ENCODE results near the gene EXT2. TPM values are rescaled to one million over a fixed set of nuclear protein-coding genes. Genes with fewer than 3 reads are reported as not detected.

The EXT2 gene
- total and polyA plus RNA-seq, 5 donors = 21.1 to 41.5 (median 34.0) TPM

- Histone ChIP-seq H3K4me1 (ENCODE audit: control insufficient read depth, insufficient read depth, low read length) (no peaks in the 10 kb centered on the region), H3K27ac (ENCODE audit: low read length) (no peak overlapping the region), H3K9me3 (ENCODE audit: control insufficient read depth, low read length) (no peaks in the 10 kb centered on the region), H3K27me3 (ENCODE audit: control insufficient read depth, insufficient read depth) (no peaks in the 10 kb centered on the region), H3K4me3 (ENCODE audit: low read length) (no peak overlapping the region)
- DNase-seq (no peak), ATAC-seq (no peak)
- intact Hi-C loops (cut with DNase I) = no loop called here
- WGBS = 63% methylated on average over 3 of the region's 3 CpGs
These were observed 109.9 kb downstream of the EXT2 start for GRCh38 chr11:44205352-44205751.

- ATAC-seq (no peak), DNase-seq (no peak)
- Histone ChIP-seq H3K4me3 (ENCODE audit: low read length) (no peak overlapping the region), H3K27me3 (ENCODE audit: control insufficient read depth, insufficient read depth) (no peaks in the 10 kb centered on the region), H3K4me1 (ENCODE audit: control insufficient read depth, insufficient read depth, low read length) (no peaks in the 10 kb centered on the region), H3K27ac (ENCODE audit: low read length) (no peak overlapping the region), H3K9me3 (ENCODE audit: control insufficient read depth, low read length) (no peaks in the 10 kb centered on the region)
- WGBS = 99% methylated on average over 2 of the region's 2 CpGs
- intact Hi-C loops (cut with DNase I) = no loop called here
These were observed 110.4 kb downstream of the EXT2 start for GRCh38 chr11:44205836-44206235.

GRCh38 chr11:44207292-44207691 lies 111.8 kb downstream of the EXT2 start:
- WGBS = 87% methylated on average over 7 of the region's 7 CpGs
- Histone ChIP-seq H3K27ac (ENCODE audit: low read length) (no peak overlapping the region), H3K4me3 (ENCODE audit: low read length) (no peak overlapping the region), H3K4me1 (ENCODE audit: control insufficient read depth, insufficient read depth, low read length) (no peaks in the 10 kb centered on the region), H3K9me3 (ENCODE audit: control insufficient read depth, low read length) (no peaks in the 10 kb centered on the region), H3K27me3 (ENCODE audit: control insufficient read depth, insufficient read depth) (no peaks in the 10 kb centered on the region)
- DNase-seq = no peak
- intact Hi-C loops (cut with DNase I) = no loop called here
- no peak for ATAC-seq

GRCh38 chr11:44208976-44209603 lies 113.6 kb downstream of the EXT2 start:
- ATAC-seq (no peak), DNase-seq (no peak)
- H3K27me3 ChIP-seq (ENCODE audit: control insufficient read depth, insufficient read depth) = no peaks in the 10 kb centered on the region
- H3K4me1 ChIP-seq (ENCODE audit: control insufficient read depth, insufficient read depth, low read length) = no peaks in the 10 kb centered on the region
- no peak overlapping the region for H3K4me3 ChIP-seq (ENCODE audit: low read length)
- intact Hi-C loops (cut with DNase I) = no loop called here
- no peak overlapping the region for H3K27ac ChIP-seq (ENCODE audit: low read length)
- no peaks in the 10 kb centered on the region for H3K9me3 ChIP-seq (ENCODE audit: control insufficient read depth, low read length)
- 75% methylated on average over 2 of the region's 2 CpGs for WGBS

GRCh38 chr11:44212128-44212527 lies 116.7 kb downstream of the EXT2 start:
- no peak overlapping the region for H3K27ac ChIP-seq (ENCODE audit: low read length)
- DNase-seq = no peak
- H3K4me3 ChIP-seq (ENCODE audit: low read length) = no peak overlapping the region

GRCh38 chr11:44213148-44213547 lies 117.7 kb downstream of the EXT2 start:
- H3K27ac ChIP-seq (ENCODE audit: low read length) = no peak overlapping the region
- H3K27me3 ChIP-seq (ENCODE audit: control insufficient read depth, insufficient read depth) = no peaks in the 10 kb centered on the region
- DNase-seq (no peak), ATAC-seq (no peak)
- 96% methylated on average over 1 of the region's 1 CpG for WGBS
- no peak overlapping the region for H3K4me3 ChIP-seq (ENCODE audit: low read length)
- intact Hi-C loops (cut with DNase I) = no loop called here
- no peaks in the 10 kb centered on the region for H3K4me1 ChIP-seq (ENCODE audit: control insufficient read depth, insufficient read depth, low read length)
- H3K9me3 ChIP-seq (ENCODE audit: control insufficient read depth, low read length) = no peaks in the 10 kb centered on the region

More at GRCh38 chr11:44212128-44212527, 116.7 kb downstream of the EXT2 start:
- Histone ChIP-seq H3K27me3 (ENCODE audit: control insufficient read depth, insufficient read depth) (no peaks in the 10 kb centered on the region), H3K9me3 (ENCODE audit: control insufficient read depth, low read length) (no peaks in the 10 kb centered on the region), H3K4me1 (ENCODE audit: control insufficient read depth, insufficient read depth, low read length) (no peaks in the 10 kb centered on the region)
- WGBS = 99% methylated on average over 6 of the region's 6 CpGs
- ATAC-seq = no peak
- intact Hi-C loops (cut with DNase I) = no loop called here

- DNase-seq (no peak), ATAC-seq (no peak)
- no peaks in the 10 kb centered on the region for H3K27me3 ChIP-seq (ENCODE audit: control insufficient read depth, insufficient read depth)
- H3K27ac ChIP-seq (ENCODE audit: low read length) = no peak overlapping the region
- peaks cover 4% of the 10 kb centered on the region for H3K4me1 ChIP-seq (ENCODE audit: control insufficient read depth, insufficient read depth, low read length)
- WGBS = 77% methylated on average over 1 of the region's 1 CpG
- H3K4me3 ChIP-seq (ENCODE audit: low read length) = no peak overlapping the region
- intact Hi-C loops (cut with DNase I) = no loop called here
- no peaks in the 10 kb centered on the region for H3K9me3 ChIP-seq (ENCODE audit: control insufficient read depth, low read length)
These were observed 122.0 kb downstream of the EXT2 start for GRCh38 chr11:44217432-44217831.

- no peaks in the 10 kb centered on the region for H3K9me3 ChIP-seq (ENCODE audit: control insufficient read depth, low read length)
- H3K4me1 ChIP-seq (ENCODE audit: control insufficient read depth, insufficient read depth, low read length) = peaks cover 4% of the 10 kb centered on the region
- H3K27ac ChIP-seq (ENCODE audit: low read length) = no peak overlapping the region
- no peak overlapping the region for H3K4me3 ChIP-seq (ENCODE audit: low read length)
- no peak for ATAC-seq
- intact Hi-C loops (cut with DNase I) = no loop called here
- H3K27me3 ChIP-seq (ENCODE audit: control insufficient read depth, insufficient read depth) = no peaks in the 10 kb centered on the region
- WGBS = 76% methylated on average over 4 of the region's 4 CpGs
- no peak for DNase-seq
These were observed 124.6 kb downstream of the EXT2 start for GRCh38 chr11:44219830-44220796.

GRCh38 chr11:44221456-44221855 lies 126.0 kb downstream of the EXT2 start:
- peaks cover 4% of the 10 kb centered on the region for H3K4me1 ChIP-seq (ENCODE audit: control insufficient read depth, insufficient read depth, low read length)
- ATAC-seq (no peak), DNase-seq (no peak)
- WGBS = 59% methylated on average over 3 of the region's 3 CpGs
- H3K27ac ChIP-seq (ENCODE audit: low read length) = no peak overlapping the region
- H3K4me3 ChIP-seq (ENCODE audit: low read length) = no peak overlapping the region
- no peaks in the 10 kb centered on the region for H3K27me3 ChIP-seq (ENCODE audit: control insufficient read depth, insufficient read depth)
- intact Hi-C loops (cut with DNase I) = no loop called here
- no peaks in the 10 kb centered on the region for H3K9me3 ChIP-seq (ENCODE audit: control insufficient read depth, low read length)

- H3K9me3 ChIP-seq (ENCODE audit: control insufficient read depth, low read length) = no peaks in the 10 kb centered on the region
- no peak overlapping the region for H3K27ac ChIP-seq (ENCODE audit: low read length)
- H3K27me3 ChIP-seq (ENCODE audit: control insufficient read depth, insufficient read depth) = no peaks in the 10 kb centered on the region
- H3K4me1 ChIP-seq (ENCODE audit: control insufficient read depth, insufficient read depth, low read length) = peaks cover 4% of the 10 kb centered on the region
- DNase-seq (no peak), ATAC-seq (no peak)
- WGBS = 63% methylated on average over 2 of the region's 2 CpGs
- no peak overlapping the region for H3K4me3 ChIP-seq (ENCODE audit: low read length)
- intact Hi-C loops (cut with DNase I) = no loop called here
These were observed 126.5 kb downstream of the EXT2 start for GRCh38 chr11:44221992-44222391.

GRCh38 chr11:44223238-44223637 lies 127.8 kb downstream of the EXT2 start:
- intact Hi-C loops (cut with DNase I) = no loop called here
- Histone ChIP-seq H3K4me3 (ENCODE audit: low read length) (no peak overlapping the region), H3K27ac (ENCODE audit: low read length) (no peak overlapping the region), H3K9me3 (ENCODE audit: control insufficient read depth, low read length) (no peaks in the 10 kb centered on the region), H3K4me1 (ENCODE audit: control insufficient read depth, insufficient read depth, low read length) (peaks cover 4% of the 10 kb centered on the region), H3K27me3 (ENCODE audit: control insufficient read depth, insufficient read depth) (no peaks in the 10 kb centered on the region)
- ATAC-seq (no peak), DNase-seq (no peak)
